SK-N-MC (cell line): Measurements from ENCODE around the gene LRP1-AS.

Experiments used
- DNase-seq: peaks from one replicate; pipeline ENCODE4 v3.0.0-alpha.2; 2011; ENCODE audit warnings: low read depth, low spot score
- H3K27ac ChIP-seq: fragments of 200-600 bp; sonication (generic); 2 replicates; pipeline ENCODE4 v1.5.1; 2016; ENCODE audit warnings: mixed run types
- H3K36me3 ChIP-seq: fragments of 200-600 bp; sonication (generic); 2 replicates; pipeline ENCODE4 v1.6.1; 2017; ENCODE audit warnings: antibody characterized with exemption, low read length, mixed read lengths; ENCODE audit not compliant: insufficient read depth
- H3K4me3 ChIP-seq: fragments of 200-600 bp; sonication (generic); 2 replicates; pipeline ENCODE4 v1.5.1; 2016
- H3K9ac ChIP-seq: fragments of 200-600 bp; sonication (generic); 2 replicates; pipeline ENCODE4 v1.8.0; 2017; ENCODE audit warnings: mixed run types, mixed read lengths; ENCODE audit not compliant: insufficient read length
- H3K9me3 ChIP-seq: fragments of 200-600 bp; sonication (generic); 2 replicates; pipeline ENCODE4 v1.6.1; 2017; ENCODE audit warnings: low read depth, mild to moderate bottlenecking, antibody characterized with exemption, low read length, moderate library complexity, mixed read lengths
- EZH2 ChIP-seq: fragments of 200-600 bp; sonication (generic); IDR thresholded peaks from one replicate; pipeline ENCODE4 v1.6.1; 2017; ENCODE audit warnings: antibody characterized with exemption
- FOXP2 ChIP-seq: optimal IDR thresholded peaks from 2 replicates; pipeline ENCODE3; 2011; ENCODE audit warnings: mild to moderate bottlenecking, moderate library complexity; ENCODE audit not compliant: insufficient read depth; ENCODE audit errors: extremely low read length, control extremely low read depth
- POLR2AphosphoS5 ChIP-seq: IDR thresholded peaks from 2 replicates; pipeline ENCODE4 v1.6.1; 2012; ENCODE audit warnings: mild to moderate bottlenecking, low read depth, low read length, borderline replicate concordance

The LRP1-AS gene

GRCh38 chr12:57119294-57120085 is 27.9 kb downstream of the LRP1-AS start:
- TF ChIP-seq FOXP2: no peak
- no peak for TF ChIP-seq POLR2AphosphoS5
- TF ChIP-seq EZH2: no peak

DNA sequence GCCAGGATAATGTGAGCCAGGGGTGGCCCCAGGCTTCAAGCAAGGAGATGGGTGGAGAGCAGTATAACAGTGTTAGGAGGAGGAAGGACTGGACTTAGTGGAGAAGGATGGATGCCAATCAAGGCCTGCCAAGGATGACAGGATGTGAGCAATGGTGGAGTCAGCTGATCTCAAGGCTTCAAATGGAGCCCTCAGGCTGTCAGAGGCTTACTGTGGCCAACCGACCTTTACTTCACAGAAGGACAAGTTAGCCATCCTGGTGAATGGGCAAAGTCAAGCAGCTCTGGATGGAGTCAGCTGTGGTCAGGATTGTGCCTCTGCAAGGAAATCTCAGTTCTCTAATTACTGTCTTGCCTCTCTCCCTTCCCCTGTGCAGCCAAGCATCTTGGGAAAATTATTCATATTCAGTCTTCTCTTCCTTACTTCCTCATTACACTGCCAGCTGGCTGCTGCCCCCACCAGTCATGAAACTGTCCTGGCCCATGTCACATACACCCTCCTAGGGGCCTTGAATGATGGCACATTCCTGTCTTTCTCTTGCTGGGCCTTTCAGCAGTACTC is 28.6 kb downstream of the LRP1-AS start:
- Histone ChIP-seq H3K36me3 (no peaks in the 10 kb centered on the region), H3K9me3 (no peaks in the 10 kb centered on the region), H3K27ac (no peak overlapping the region), H3K9ac (no peak overlapping the region), H3K4me3 (no peak overlapping the region)
- TF ChIP-seq EZH2 (no peak), FOXP2 (no peak), POLR2AphosphoS5 (no peak)
- DNase-seq: no peak

More at GRCh38 chr12:57119294-57120085, 27.9 kb downstream of the LRP1-AS start:
- Histone ChIP-seq H3K36me3 (no peaks in the 10 kb centered on the region), H3K9ac (no peak overlapping the region), H3K4me3 (no peak overlapping the region), H3K27ac (0 out of 2 replicates have a peak overlapping the region, but pooled peaks have one; percentile 21), H3K9me3 (no peaks in the 10 kb centered on the region)
- no peak for DNase-seq

DNA sequence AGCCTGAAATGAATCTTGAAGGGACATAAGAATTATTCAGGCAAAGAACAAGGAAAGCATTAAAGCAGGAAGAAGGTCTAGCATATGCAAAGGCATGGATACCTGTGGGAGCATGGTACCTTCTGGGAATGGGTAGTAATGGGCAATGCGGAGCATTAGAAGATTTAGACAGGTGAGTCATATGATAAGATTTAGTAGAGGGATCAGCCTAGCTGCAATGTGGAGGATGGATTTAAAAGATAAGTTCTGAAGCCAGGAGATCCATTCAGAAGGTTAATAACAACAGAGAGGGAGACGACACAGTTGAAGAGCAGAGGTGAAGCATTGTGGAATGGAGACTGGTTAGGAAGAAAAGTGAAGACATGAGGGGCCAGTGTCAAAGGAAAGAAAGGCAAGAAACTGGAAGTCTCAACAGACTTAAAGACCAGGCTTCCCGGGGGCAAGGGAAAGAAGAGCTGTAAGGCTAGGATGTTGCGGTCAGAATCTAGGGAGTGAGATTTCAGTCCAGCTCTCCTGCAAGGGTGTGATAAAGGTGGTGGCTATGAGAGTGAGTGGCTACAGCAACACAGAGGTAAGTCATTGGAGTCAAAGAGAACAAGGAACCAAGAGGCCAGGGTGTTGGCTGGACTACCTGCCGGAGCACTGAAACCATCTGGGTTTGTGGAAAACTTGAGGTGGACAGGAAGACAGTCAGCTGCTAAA is 30.7 kb downstream of the LRP1-AS start:
- Histone ChIP-seq H3K4me3 (no peak overlapping the region), H3K9me3 (no peaks in the 10 kb centered on the region), H3K9ac (no peak overlapping the region), H3K36me3 (no peaks in the 10 kb centered on the region), H3K27ac (no peak overlapping the region)
- DNase-seq: no peak
- TF ChIP-seq POLR2AphosphoS5 (no peak), FOXP2 (no peak), EZH2 (no peak)

DNA sequence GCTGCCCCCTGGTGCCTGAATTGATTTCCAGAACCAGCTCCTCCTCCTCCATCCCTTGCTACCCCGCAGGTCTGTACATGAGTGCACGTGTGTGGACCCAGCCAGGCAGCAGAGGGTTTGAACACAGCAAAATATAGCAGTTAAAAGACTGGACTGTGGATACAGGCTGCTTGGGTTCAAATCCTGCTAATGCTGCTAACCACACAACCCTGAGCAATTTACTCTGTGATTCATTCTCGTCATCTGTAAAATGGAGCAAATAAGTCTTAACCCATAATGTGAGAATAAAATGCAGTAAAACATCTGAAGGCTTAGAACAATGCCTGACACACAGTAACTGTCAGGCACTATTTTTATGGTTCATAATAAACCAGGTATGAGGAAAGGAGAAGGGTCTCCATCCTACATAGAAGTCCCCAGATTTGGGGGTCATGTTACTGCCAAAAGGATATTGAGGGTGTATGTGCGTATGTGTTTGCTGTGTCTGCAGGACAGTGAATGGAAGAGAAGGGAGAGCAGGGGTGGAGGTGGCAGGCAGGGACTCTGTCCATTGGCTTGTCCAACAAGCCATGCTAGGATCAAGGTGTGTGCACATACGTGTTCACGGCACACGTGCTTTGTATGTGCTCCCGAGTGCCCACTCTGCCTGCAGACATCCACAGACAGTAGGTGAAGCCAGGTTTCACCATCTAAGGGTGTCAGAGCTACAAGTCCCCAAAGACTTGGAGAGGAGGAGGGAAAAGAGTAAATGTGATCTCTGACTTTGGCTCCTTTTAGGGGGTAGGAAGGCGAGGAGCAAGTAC is 34.7 kb downstream of the LRP1-AS start:
- Histone ChIP-seq H3K27ac (no peak overlapping the region), H3K36me3 (no peaks in the 10 kb centered on the region), H3K4me3 (peak overlapping the region; percentile 93), H3K9me3 (no peaks in the 10 kb centered on the region), H3K9ac (no peak overlapping the region)
- no peak for DNase-seq
- TF ChIP-seq FOXP2 (no peak), POLR2AphosphoS5 (no peak), EZH2 (no peak)

DNA sequence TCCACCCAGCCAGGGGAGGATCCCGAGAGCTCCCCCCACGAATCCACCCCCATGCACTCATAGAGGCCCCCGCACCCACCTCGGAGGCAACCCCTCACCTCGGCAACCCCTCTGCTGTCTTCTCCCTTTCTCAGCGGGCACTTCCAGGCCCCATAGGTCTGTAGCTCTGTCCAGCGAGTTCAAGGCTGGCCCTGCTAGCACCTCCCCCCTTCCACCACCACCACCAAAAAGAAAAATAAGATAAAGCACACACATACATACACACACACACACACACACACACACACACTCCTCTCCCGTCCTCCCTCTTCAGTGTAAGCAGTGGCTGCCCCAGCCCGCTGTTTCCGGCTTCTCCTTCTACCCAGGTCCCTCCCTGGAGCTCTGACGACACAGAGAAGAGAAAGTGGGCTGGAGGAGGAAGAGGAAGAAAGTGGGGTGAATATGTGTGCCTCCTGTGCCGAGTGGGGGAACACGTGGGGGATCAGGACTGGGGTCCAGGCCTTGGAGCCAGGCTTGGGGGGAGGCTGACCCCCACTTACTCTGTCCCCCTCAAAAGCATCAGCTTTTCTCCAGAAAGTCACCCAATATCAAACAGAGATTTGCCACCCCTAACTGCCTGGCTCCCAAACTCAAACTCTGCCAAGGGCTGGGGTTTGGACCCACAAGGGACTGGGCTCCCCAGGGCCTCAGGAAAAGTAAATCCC is 36.2 kb downstream of the LRP1-AS start, which contains the start of gene STAT6:
Gene STAT6 (minus strand): TSS at position 332 of the 704 bp plus-strand sequence. CDS start 3,084 bp downstream, outside the sequence.
- TF ChIP-seq POLR2AphosphoS5 (peak; percentile 77), FOXP2 (no peak)
- no peaks in the 10 kb centered on the region; the same call in 1 of the 2 replicates for H3K36me3 ChIP-seq
- no peak for DNase-seq
- no peaks in the 10 kb centered on the region for H3K9me3 ChIP-seq
- peak within 1 kb of the TSS; percentile 90 for H3K27ac ChIP-seq
- peak within 1 kb of the TSS; percentile 93 for H3K4me3 ChIP-seq
- peak within 1 kb of the TSS; percentile 82 for H3K9ac ChIP-seq

DNA sequence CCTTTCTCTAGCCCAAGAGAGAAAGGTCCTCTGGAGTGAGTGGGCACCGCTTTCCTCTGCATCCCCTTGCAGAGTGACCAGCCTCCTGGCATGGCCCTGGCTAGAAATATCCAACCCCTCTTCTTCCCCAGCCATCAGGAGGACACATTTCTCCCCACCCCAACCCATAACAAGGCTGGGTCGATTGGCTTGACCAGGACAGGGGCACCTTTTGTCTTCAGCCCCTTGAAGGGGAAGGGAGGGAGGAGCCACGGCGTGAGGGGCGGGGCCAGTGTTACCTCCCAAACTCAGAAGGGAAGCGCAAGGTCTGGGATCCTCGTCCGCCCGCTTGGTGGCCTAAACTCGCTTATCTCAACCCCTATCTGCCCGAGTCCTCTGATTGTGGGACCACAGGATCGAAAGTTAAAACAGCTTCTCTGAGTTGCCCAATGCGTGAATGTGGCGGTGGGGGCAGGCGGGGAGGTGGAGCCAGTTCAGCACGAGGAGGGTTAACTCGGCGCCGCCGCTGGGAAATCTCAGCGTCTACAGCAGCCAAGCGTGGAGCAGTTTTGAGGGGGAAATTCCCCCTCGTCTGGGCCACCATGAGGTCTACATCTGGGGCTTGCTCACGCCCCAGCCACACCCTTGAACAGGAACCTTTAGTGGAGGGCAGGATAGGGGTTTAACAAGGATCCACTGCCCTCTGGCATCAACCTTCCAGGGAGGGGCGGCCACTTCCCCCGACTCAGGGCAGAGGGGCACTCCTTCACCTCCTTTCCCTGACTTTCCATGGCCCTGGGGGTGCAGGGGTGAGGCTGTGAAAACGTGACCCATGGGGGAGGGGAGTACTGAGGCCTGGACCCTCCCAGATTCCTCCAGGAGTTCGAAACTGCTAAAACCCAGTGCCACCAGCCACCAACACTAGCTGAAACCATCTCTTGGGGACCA is 37.1 kb downstream of the LRP1-AS start:
- no peak for DNase-seq
- peak overlapping the region; percentile 82 for H3K9ac ChIP-seq
- no peaks in the 10 kb centered on the region; the same call in 1 of the 2 replicates for H3K36me3 ChIP-seq
- peak overlapping the region; percentile 90 for H3K27ac ChIP-seq
- TF ChIP-seq POLR2AphosphoS5 (peak; percentile 81), FOXP2 (no peak)
- H3K4me3 ChIP-seq: peak overlapping the region; percentile 93
- no peaks in the 10 kb centered on the region for H3K9me3 ChIP-seq
